Body of pancreas (tissue), 2 donors: ENCODE data around the gene GAGE12D. TPM values are rescaled to one million over a fixed set of nuclear protein-coding genes. Genes with fewer than 3 reads are reported as not detected.

ENCODE experiments used
- small RNA-seq: library from RNA; depleted of rRNA; stranded (forward); fragments of <200 nt; gene quantifications from one replicate; pipeline ENCODE3, GENCODE V24; 2016
- total RNA-seq, 2 donors: library from RNA; depleted of rRNA; stranded (reverse); fragments of >200 nt; gene quantifications; one replicate each; pipeline ENCODE4 v1.1.0, GENCODE V29; 2016

GAGE12D gene
- total RNA-seq, 2 donors from 2014 or later: not detected

Small RNA genes lying within 50 kb of the gene (small RNA-seq; reads per million reads assigned to genes)
- not detected for gene GAGE12B

Other genes starting within 250 kb of the GAGE12D start
- not detected for gene GAGE10, start 238.1 kb upstream of the GAGE12D start, total RNA-seq
- not detected for gene GAGE12J, start 219.7 kb upstream of the GAGE12D start, total RNA-seq
- not detected for gene GAGE13, start 210.2 kb upstream of the GAGE12D start, total RNA-seq
- gene GAGE12C, start 9.6 kb upstream of the GAGE12D start, total RNA-seq: not detected
- not detected for gene GAGE12E, start 9.6 kb downstream of the GAGE12D start, total RNA-seq
- not detected for gene GAGE12F, start 19.1 kb downstream of the GAGE12D start, total RNA-seq
- not detected for gene GAGE12G, start 28.7 kb downstream of the GAGE12D start, total RNA-seq
- not detected for gene GAGE12H, start 38.2 kb downstream of the GAGE12D start, total RNA-seq
- gene GAGE2A, start 47.8 kb downstream of the GAGE12D start, total RNA-seq: not detected
- gene GAGE1, start 57.3 kb downstream of the GAGE12D start, total RNA-seq: not detected
- gene PAGE1, start 154.3 kb downstream of the GAGE12D start, total RNA-seq: not detected